Smooth muscle cell (in vitro differentiated cells): ENCODE results near the gene MAP4K4. TPM values are rescaled to one million over a fixed set of nuclear protein-coding genes. Genes with fewer than 3 reads are reported as not detected.

Experiments used
- DNase-seq: peaks from one replicate; lab custom pipeline; 2025; ENCODE audit not compliant: unreplicated experiment; lab: John Stamatoyannopoulos, UW
- H2AFZ ChIP-seq: fragments of 200-600 bp; sonication (generic); 2 replicates; pipeline ENCODE4 v1.6.0; 2016; ENCODE audit warnings: antibody characterized with exemption, low read depth, mild to moderate bottlenecking
- H3F3A ChIP-seq: fragments of 200-600 bp; sonication (generic); 2 replicates; pipeline ENCODE4 v1.6.0; 2017; ENCODE audit warnings: antibody characterized with exemption, low read depth
- H3K27ac ChIP-seq: fragments of 200-600 bp; sonication (generic); 2 replicates; pipeline ENCODE4 v1.5.1; 2016; ENCODE audit warnings: low read depth, mild to moderate bottlenecking
- H3K27me3 ChIP-seq: fragments of 200-600 bp; sonication (generic); 2 replicates; pipeline ENCODE4 v1.6.1; 2016; ENCODE audit warnings: low read depth, mild to moderate bottlenecking
- H3K36me3 ChIP-seq: fragments of 200-600 bp; sonication (generic); 2 replicates; pipeline ENCODE4 v1.5.1; 2016; ENCODE audit warnings: low read depth
- H3K4me1 ChIP-seq: fragments of 200-600 bp; sonication (generic); 2 replicates; pipeline ENCODE4 v1.5.1; 2016; ENCODE audit warnings: low read depth
- H3K4me2 ChIP-seq: fragments of 200-600 bp; sonication (generic); 2 replicates; pipeline ENCODE4 v1.6.0; 2016; ENCODE audit warnings: mild to moderate bottlenecking
- H3K4me3 ChIP-seq: fragments of 200-600 bp; sonication (generic); 2 replicates; pipeline ENCODE4 v1.5.1; 2016; ENCODE audit warnings: mild to moderate bottlenecking
- H3K79me2 ChIP-seq: fragments of 200-600 bp; sonication (generic); 2 replicates; pipeline ENCODE4 v1.6.0; 2016; ENCODE audit warnings: low read depth, mild to moderate bottlenecking
- H3K9ac ChIP-seq: fragments of 200-600 bp; sonication (generic); 2 replicates; pipeline ENCODE4 v1.6.0; 2016; ENCODE audit warnings: low read depth
- H3K9me3 ChIP-seq: fragments of 200-600 bp; sonication (generic); replicated peaks from 2 replicates; pipeline ENCODE4 v1.5.1; 2016; ENCODE audit warnings: low read depth
- H4K20me1 ChIP-seq: fragments of 200-600 bp; sonication (generic); 2 replicates; pipeline ENCODE4 v1.6.0; 2016; ENCODE audit warnings: low read depth
- WGBS: methylation state at CpG from one replicate; pipeline ENCODE4 v1.1.7; 2016; ENCODE audit warnings: low lambda C conversion rate; 5-methylcytosine and 5-hydroxymethylcytosine counted together
- polyA plus RNA-seq: library from polyadenylated mRNA; unstranded; fragments of >200 nt; fragmentation: Nextera tagmentation; extraction: Ambion mirVana; gene quantifications from 2 replicates; pipeline ENCODE4 v1.2.1, GENCODE V29; 2016
- total RNA-seq: library from RNA; depleted of rRNA; stranded (reverse); fragments of >200 nt; gene quantifications from 2 replicates; pipeline ENCODE4 v1.2.3, GENCODE V29; 2014
- TF ChIP-seq, protein P1 (sequence below): fragments of 200-600 bp; sonication (generic); IDR thresholded peaks from 2 replicates; pipeline ENCODE4 v1.5.1; 2017; ENCODE audit warnings: borderline replicate concordance, mild to moderate bottlenecking, antibody characterized with exemption; ENCODE audit not compliant: insufficient read depth, poor library complexity, severe bottlenecking

MAP4K4 gene
- total RNA-seq: 90.9 and 107 TPM in 2 replicates
- polyA plus RNA-seq: 68.9 and 76.9 TPM in 2 replicates

DNA sequence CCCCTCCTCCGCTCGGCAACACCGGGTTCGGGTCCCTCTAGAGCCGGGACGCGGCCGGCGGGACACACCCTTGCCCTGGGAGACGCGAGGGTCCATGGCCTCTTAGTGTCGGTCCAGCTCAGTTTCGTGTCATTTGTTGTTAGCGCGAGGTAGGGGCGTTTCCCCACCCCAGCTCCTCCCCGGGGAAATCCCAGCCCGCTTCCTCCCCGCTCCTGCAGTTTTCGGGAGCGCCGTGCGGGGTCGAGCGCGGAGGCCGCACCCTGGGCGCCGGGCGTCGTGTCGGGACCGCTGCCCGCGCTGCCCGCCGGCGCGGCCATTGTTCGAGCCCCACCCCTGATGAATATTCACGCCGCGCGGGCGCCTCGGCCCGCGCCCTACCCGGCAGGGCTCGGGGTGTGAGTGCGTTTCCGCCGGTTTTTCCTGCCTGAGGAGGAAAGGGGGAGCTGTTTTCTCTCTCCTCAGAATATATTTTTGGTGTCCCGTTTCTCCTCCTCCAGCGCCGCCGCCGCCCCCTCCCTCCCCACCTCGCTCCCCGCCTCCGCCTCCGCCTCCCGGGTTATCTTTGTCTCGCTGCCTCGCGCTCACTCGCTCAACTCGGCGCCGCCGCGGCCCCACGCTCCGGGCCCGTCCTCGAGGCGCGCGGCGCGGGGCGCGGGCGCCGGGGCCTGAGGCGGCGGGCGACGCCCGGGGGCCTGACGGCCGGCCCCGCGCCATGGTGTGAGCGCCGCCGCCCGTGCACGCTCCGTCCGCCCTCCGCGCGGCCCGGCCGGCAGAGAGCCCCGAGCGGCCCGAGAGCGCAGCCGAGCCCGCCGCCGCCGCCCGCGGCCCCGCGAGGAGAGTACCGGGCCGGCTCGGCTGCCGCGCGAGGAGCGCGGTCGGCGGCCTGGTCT lies at the start of gene MAP4K4:
TSS of gene MAP4K4 (plus strand) at position 584 of the 890 bp plus-strand sequence. CDS start 374 bp downstream, outside the sequence.
- Histone ChIP-seq H3K4me2 (peak within 1 kb of the TSS; percentile 91), H3F3A (peaks cover 12% of the 10 kb centered on the region), H3K36me3 (no peaks in the 10 kb centered on the region), H3K4me3 (peak within 1 kb of the TSS; percentile 91), H4K20me1 (peaks cover 33% of the 10 kb centered on the region), H3K27me3 (no peaks in the 10 kb centered on the region), H3K9me3 (no peaks in the 10 kb centered on the region), H3K27ac (peak within 1 kb of the TSS; percentile 76), H3K9ac (peak within 1 kb of the TSS; percentile 77), H3K4me1 (peaks cover 22% of the 10 kb centered on the region), H3K79me2 (peaks cover 43% of the 10 kb centered on the region), H2AFZ (peak within 1 kb of the TSS; percentile 94)
- peak; percentile 63 for DNase-seq
- 2% methylated on average over 62 of the region's 129 CpGs for WGBS
- TF ChIP-seq, protein P1, sequence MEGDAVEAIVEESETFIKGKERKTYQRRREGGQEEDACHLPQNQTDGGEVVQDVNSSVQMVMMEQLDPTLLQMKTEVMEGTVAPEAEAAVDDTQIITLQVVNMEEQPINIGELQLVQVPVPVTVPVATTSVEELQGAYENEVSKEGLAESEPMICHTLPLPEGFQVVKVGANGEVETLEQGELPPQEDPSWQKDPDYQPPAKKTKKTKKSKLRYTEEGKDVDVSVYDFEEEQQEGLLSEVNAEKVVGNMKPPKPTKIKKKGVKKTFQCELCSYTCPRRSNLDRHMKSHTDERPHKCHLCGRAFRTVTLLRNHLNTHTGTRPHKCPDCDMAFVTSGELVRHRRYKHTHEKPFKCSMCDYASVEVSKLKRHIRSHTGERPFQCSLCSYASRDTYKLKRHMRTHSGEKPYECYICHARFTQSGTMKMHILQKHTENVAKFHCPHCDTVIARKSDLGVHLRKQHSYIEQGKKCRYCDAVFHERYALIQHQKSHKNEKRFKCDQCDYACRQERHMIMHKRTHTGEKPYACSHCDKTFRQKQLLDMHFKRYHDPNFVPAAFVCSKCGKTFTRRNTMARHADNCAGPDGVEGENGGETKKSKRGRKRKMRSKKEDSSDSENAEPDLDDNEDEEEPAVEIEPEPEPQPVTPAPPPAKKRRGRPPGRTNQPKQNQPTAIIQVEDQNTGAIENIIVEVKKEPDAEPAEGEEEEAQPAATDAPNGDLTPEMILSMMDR: no peak

DNA sequence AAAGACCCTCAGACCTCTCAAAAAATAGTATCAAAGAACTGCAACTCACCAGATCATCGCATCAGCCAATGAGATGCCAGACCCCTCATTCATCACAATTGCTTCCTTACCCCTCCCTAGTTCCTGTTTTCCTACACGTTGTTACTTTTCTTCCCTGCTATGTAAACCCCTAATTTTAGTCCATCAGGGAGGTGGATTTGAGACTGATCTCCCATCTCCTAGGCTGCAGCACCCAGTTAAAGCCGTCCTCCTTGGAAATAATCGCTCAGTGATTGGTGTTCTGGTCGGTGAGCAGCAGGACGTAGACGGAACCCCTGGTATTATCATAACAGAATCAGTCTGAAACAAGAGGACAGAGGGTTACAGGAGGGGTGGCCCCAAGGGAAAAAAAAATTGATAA lies 44.0 kb upstream of the MAP4K4 start:
- H3K4me2 ChIP-seq: no peak overlapping the region
- H3K79me2 ChIP-seq: no peaks in the 10 kb centered on the region
- H3K27ac ChIP-seq: no peak overlapping the region
- H3K4me3 ChIP-seq: no peak overlapping the region
- H2AFZ ChIP-seq: no peak overlapping the region
- no peak for DNase-seq
- H3K4me1 ChIP-seq: no peaks in the 10 kb centered on the region
- no peaks in the 10 kb centered on the region for H3K9me3 ChIP-seq
- no peak overlapping the region for H3K9ac ChIP-seq
- no peaks in the 10 kb centered on the region for H3K36me3 ChIP-seq
- 78% methylated on average over 7 of the region's 7 CpGs for WGBS
- H3F3A ChIP-seq: no peaks in the 10 kb centered on the region
- no peaks in the 10 kb centered on the region for H4K20me1 ChIP-seq
- TF ChIP-seq, protein P1: no peak
- H3K27me3 ChIP-seq: no peaks in the 10 kb centered on the region

DNA sequence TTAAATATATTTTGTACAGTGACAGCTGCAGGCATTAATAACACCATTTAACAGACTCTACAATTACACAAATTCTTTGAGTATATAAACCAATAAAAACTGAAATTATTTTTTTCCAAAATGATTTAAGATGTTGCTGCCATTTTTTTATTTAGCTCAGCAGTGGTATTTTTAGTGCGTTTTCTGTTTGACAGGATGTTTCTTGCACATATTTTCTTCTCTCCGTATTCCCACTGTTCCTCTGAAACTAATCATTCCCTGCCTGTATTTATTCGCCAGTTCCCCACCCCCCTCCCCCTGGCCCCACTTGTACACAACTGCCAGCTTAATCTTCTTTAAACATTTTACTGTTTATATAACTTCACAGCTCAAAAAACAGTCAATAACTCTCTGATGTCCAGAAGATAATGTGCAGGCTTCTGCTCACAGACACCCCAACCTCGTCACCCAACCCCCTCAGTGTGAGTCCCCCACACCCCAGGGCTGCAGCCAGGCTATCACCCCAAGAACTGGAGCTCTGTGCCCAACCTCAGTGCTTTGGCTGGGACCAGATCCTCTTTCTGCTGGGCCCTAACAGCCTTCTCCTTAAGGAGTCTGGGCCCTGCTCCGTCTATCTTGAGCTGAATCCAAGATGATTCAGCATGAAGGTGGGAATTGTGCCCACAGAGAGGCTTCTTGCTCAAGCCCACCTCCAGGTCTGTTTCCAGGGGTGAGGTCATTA lies 41.6 kb upstream of the MAP4K4 start:
- Histone ChIP-seq H4K20me1 (no peaks in the 10 kb centered on the region), H3F3A (no peaks in the 10 kb centered on the region), H2AFZ (no peak overlapping the region), H3K27me3 (no peaks in the 10 kb centered on the region), H3K9me3 (no peaks in the 10 kb centered on the region), H3K36me3 (no peaks in the 10 kb centered on the region), H3K4me3 (no peak overlapping the region), H3K4me1 (no peaks in the 10 kb centered on the region), H3K4me2 (no peak overlapping the region), H3K79me2 (no peaks in the 10 kb centered on the region), H3K27ac (no peak overlapping the region), H3K9ac (no peak overlapping the region)
- DNase-seq: no peak
- WGBS: 60% methylated on average over 5 of the region's 5 CpGs
- TF ChIP-seq, protein P1: no peak
